ENCODE measurements around the gene INF2.

The INF2 gene

DNA sequence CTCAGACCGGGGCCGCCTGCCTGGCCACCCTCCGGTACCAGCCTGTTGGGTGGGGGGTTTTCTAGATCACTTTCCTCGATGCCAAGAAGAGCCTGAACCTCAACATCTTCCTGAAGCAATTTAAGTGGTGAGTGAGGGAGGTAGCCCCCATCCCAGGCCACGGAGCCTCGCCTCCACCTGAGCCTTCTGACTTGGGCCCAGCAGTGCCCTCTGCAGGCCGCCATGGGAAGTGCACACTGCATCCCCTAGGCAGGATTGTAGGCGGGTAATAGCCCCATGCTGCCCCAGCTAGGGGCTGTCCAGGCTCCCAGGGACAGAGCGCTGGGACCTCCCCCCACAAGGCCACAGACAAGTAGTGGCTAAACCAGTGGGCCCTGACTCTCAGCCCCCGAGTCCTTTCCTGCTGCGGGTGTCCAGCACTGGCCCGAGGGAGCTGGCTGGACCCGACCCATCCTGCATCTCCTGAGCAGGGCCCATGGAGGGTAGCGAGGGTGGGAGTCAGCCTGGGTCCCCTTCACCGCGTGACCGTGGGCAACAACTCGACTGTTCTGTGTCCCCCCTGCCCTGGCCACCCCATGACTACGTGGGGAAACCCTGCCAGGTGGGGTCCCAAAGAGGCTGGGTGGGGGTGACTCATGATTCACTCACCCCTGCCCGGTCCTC is 19.3 kb downstream of the INF2 start:
- Histone ChIP-seq H3K27me3 (no peaks in the 10 kb centered on the region), H3K4me3 (ENCODE audit: low read depth in 1 of 2, low read length in 1 of 2) (no peak overlapping the region), H3K9me3 (no peaks in the 10 kb centered on the region), H3K4me1 (ENCODE audit: control insufficient read depth in 1 of 2, insufficient read depth in 1 of 2, low read depth in 1 of 2, low read length in 1 of 2) (no peaks in the 10 kb centered on the region), H3K27ac (no peak overlapping the region), H3K36me3 (no peaks in the 10 kb centered on the region)
- TF ChIP-seq, protein P1, sequence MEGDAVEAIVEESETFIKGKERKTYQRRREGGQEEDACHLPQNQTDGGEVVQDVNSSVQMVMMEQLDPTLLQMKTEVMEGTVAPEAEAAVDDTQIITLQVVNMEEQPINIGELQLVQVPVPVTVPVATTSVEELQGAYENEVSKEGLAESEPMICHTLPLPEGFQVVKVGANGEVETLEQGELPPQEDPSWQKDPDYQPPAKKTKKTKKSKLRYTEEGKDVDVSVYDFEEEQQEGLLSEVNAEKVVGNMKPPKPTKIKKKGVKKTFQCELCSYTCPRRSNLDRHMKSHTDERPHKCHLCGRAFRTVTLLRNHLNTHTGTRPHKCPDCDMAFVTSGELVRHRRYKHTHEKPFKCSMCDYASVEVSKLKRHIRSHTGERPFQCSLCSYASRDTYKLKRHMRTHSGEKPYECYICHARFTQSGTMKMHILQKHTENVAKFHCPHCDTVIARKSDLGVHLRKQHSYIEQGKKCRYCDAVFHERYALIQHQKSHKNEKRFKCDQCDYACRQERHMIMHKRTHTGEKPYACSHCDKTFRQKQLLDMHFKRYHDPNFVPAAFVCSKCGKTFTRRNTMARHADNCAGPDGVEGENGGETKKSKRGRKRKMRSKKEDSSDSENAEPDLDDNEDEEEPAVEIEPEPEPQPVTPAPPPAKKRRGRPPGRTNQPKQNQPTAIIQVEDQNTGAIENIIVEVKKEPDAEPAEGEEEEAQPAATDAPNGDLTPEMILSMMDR (IDR thresholded peaks at IDR 0.05), result peak; percentile 89

DNA sequence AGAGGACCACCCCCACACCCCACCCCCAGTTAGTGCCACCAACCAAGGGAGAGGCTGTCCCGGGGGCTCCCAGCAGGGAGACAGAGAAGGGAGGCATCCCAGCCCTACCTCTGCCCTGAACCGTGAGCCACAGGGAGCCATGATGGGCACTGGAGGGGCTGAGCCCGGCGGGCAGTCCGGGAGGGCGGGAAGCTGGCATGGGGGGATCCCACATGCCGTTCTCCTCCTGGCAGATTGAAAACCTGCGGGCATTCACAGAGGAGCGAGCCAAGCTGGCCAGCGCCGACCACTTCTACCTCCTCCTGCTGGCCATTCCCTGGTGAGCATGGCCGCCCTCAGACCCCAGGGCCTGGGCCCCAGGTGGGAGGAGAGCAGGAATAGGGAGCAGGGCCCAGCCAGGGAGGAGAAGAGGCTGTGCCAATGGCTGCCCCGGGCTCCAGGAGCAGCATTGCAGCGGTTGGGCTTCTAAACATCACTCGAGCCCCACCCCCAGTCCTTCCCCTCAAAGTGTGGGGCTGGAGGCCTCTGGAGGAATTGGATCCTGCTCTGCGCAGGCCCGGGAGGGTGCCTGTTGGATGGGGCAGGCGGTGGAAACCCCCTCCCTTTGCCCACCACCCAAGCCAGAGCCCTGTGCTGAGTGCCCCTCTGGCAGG is 20.1 kb downstream of the INF2 start:
- Histone ChIP-seq H3K9me3 (no peaks in the 10 kb centered on the region), H3K4me1 (ENCODE audit: control insufficient read depth in 1 of 2, insufficient read depth in 1 of 2, low read depth in 1 of 2, low read length in 1 of 2) (no peaks in the 10 kb centered on the region), H3K27me3 (no peaks in the 10 kb centered on the region), H3K27ac (no peak overlapping the region), H3K4me3 (ENCODE audit: low read depth in 1 of 2, low read length in 1 of 2) (no peak overlapping the region), H3K36me3 (no peaks in the 10 kb centered on the region)
- TF ChIP-seq, protein P1 (IDR thresholded peaks at IDR 0.05), result no peak

DNA sequence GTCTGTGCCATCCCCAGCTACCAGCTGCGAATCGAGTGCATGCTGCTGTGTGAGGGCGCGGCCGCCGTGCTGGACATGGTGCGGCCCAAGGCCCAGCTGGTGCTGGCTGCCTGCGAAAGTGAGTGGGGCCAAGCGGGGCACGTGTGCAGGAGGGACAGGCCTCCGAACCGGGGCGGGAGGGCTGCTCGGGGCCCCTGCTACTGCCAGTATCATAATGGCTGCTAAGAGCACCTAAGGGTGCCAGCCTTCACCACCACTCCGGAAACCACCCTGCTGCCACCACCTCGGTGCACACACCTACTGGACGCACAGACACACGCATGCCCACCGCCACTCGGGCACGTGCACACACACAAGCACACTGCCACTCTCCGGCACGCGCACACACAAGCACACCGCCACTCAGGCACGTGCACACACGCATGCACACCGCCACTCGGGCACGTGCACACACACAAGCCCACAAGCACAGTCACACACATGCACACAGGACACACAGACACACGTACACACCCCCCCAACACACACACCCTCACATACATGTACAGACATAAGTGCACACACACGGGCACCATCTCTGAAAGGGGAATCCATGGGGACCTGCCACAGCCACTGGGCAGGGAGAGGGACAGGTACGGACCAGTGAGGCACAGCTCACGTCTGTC is 20.8 kb downstream of the INF2 start:
- Histone ChIP-seq H3K4me1 (ENCODE audit: control insufficient read depth in 1 of 2, insufficient read depth in 1 of 2, low read depth in 1 of 2, low read length in 1 of 2) (no peaks in the 10 kb centered on the region), H3K9me3 (no peaks in the 10 kb centered on the region), H3K27ac (no peak overlapping the region), H3K27me3 (no peaks in the 10 kb centered on the region), H3K36me3 (no peaks in the 10 kb centered on the region), H3K4me3 (ENCODE audit: low read depth in 1 of 2, low read length in 1 of 2) (no peak overlapping the region)
- TF ChIP-seq, protein P1 (IDR thresholded peaks at IDR 0.05), result no peak

DNA sequence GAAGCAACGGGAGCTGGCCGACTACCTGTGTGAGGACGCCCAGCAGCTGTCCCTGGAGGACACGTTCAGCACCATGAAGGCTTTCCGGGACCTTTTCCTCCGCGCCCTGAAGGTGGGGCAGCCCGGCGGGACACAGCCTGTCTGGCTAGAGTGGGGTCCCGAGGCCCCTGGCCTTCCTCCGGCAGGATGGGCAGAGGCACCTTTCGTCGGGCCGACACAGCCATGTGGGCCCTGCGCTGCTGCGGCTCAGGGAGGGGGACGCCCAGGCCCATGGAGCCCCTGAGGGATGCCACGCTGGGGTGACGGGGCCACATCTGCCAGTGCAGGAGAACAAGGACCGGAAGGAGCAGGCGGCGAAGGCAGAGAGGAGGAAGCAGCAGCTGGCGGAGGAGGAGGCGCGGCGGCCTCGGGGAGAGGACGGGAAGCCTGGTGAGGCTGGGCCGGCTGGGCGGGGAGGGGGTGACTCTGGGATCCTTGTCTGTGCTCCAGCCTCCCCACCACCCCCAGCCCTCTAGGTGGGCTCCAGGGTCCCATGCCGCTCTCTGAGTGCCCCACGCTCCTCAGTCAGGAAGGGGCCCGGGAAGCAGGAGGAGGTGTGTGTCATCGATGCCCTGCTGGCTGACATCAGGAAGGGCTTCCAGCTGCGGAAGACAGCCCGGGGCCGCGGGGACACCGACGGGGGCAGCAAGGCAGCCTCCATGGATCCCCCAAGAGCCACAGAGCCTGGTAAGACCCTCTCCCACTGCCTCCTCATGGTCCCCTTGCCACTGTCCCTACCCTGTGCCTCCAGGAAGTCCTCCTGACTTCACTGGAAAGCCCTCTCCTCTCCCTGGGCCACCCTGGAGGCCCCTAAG is 23.7 kb downstream of the INF2 start:
- H3K4me3 ChIP-seq (ENCODE audit: low read depth in 1 of 2, low read length in 1 of 2), result no peak overlapping the region
- H3K9me3 ChIP-seq, result no peaks in the 10 kb centered on the region
- TF ChIP-seq, protein P1 (IDR thresholded peaks at IDR 0.05), result no peak
- no peaks in the 10 kb centered on the region for H3K36me3 ChIP-seq
- no peaks in the 10 kb centered on the region for H3K4me1 ChIP-seq (ENCODE audit: control insufficient read depth in 1 of 2, insufficient read depth in 1 of 2, low read depth in 1 of 2, low read length in 1 of 2)
- no peaks in the 10 kb centered on the region for H3K27me3 ChIP-seq
- H3K27ac ChIP-seq, result no peak overlapping the region

DNA sequence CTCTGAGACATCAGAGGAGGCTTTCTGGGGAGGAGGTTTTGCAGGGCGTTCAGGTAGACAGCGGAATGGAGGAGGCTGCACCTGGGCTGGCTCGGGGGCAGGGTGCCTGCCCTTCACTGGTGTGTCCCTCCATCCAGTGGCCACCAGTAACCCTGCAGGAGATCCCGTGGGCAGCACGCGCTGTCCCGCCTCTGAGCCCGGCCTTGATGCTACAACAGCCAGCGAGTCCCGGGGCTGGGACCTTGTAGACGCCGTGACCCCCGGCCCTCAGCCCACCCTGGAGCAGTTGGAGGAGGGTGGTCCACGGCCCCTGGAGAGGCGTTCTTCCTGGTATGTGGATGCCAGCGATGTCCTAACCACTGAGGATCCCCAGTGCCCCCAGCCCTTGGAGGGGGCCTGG is 24.6 kb downstream of the INF2 start:
- H3K36me3 ChIP-seq, result no peaks in the 10 kb centered on the region
- no peaks in the 10 kb centered on the region for H3K27me3 ChIP-seq
- H3K4me1 ChIP-seq (ENCODE audit: control insufficient read depth in 1 of 2, insufficient read depth in 1 of 2, low read depth in 1 of 2, low read length in 1 of 2), result no peaks in the 10 kb centered on the region
- no peak overlapping the region for H3K27ac ChIP-seq
- TF ChIP-seq, protein P1 (IDR thresholded peaks at IDR 0.05), result no peak
- no peaks in the 10 kb centered on the region for H3K9me3 ChIP-seq
- no peak overlapping the region for H3K4me3 ChIP-seq (ENCODE audit: low read depth in 1 of 2, low read length in 1 of 2)

Measured in neutrophil (primary cell).